AG09319 (cell line): Measurements from ENCODE around the gene PPP6R1.
A peak's percentile ranks its signal among the peaks of the same experiment; 100 is the strongest.

Experiments
- DNase-seq: peaks from one replicate; pipeline ENCODE4 v3.0.0-alpha.2; 2010; ENCODE audit warnings: low read depth; ENCODE audit errors: extremely low read depth
- CTCF ChIP-seq: IDR thresholded peaks from 2 replicates; pipeline ENCODE4 v1.5.1; 2011; ENCODE audit warnings: low read depth, mild to moderate bottlenecking, inconsistent platforms, low read length, moderate library complexity

The PPP6R1 gene, protein sequence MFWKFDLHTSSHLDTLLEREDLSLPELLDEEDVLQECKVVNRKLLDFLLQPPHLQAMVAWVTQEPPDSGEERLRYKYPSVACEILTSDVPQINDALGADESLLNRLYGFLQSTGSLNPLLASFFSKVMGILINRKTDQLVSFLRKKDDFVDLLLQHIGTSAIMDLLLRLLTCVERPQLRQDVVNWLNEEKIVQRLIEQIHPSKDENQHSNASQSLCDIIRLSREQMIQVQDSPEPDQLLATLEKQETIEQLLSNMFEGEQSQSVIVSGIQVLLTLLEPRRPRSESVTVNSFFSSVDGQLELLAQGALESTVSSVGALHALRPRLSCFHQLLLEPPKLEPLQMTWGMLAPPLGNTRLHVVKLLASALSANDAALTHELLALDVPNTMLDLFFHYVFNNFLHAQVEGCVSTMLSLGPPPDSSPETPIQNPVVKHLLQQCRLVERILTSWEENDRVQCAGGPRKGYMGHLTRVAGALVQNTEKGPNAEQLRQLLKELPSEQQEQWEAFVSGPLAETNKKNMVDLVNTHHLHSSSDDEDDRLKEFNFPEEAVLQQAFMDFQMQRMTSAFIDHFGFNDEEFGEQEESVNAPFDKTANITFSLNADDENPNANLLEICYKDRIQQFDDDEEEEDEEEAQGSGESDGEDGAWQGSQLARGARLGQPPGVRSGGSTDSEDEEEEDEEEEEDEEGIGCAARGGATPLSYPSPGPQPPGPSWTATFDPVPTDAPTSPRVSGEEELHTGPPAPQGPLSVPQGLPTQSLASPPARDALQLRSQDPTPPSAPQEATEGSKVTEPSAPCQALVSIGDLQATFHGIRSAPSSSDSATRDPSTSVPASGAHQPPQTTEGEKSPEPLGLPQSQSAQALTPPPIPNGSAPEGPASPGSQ

GRCh38 chr19:55258828-55259539 lies at the start of gene PPP6R1:
PPP6R1 (minus strand) TSS chr19:55259017; CDS start chr19:55247103, 11,914 bp downstream.
- no peak; the same call in 1 of the 2 replicates for TF ChIP-seq CTCF
- peak; percentile 99 for DNase-seq

DNA sequence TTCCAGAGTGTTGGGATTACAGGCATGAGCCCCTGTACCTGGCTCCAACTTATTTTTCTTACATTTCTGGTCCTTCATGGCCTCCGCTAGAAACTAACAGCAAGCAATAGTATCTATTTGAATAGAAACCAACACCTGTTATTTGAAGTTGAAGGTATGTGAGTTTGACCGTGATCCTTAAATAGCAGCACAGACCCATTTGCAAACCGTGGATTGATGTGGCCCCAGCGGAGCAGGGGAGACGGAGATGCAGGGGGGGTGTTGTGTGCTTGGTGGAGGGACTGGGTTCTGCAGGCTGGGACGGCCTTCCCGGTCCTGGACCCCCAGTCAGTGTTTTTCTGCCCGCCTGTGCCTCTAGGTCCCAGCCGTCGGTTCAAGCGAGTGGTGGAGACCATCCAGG lies 49.5 kb upstream of the PPP6R1 start:
- DNase-seq: no peak
- TF ChIP-seq CTCF: no peak

DNA sequence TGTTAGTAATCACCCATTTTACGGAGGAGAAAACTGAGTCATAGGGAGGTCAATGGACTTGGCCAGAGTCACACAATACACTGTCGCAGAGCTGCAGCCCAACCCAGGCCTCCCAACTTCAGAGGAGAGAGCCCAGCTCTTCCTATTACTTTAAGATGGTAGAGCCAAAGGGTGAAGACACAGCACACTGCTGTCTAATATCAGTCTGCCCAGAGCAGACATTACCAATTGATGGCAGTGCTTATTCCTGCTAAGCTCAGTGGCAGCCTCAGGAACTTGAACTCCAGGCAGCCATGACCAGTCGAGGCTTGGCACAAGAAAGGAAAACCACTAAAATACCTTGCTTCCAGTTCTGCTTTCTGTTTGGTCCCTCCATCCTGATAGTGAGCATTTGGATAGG lies 47.9 kb upstream of the PPP6R1 start:
- DNase-seq: no peak
- TF ChIP-seq CTCF: no peak

- DNase-seq: no peak
- no peak for TF ChIP-seq CTCF
These were observed 47.3 kb upstream of the PPP6R1 start for GRCh38 chr19:55305983-55306562.

- DNase-seq: no peak
These were observed 46.7 kb upstream of the PPP6R1 start for GRCh38 chr19:55305491-55305890.

GRCh38 chr19:55304980-55305379 lies 46.2 kb upstream of the PPP6R1 start:
- no peak for TF ChIP-seq CTCF
- DNase-seq: no peak

More at GRCh38 chr19:55305491-55305890, 46.7 kb upstream of the PPP6R1 start:
- no peak for TF ChIP-seq CTCF
